Activated T-cell treated with anti-CD3 and anti-CD28 coated beads, Interleukin-2, amount 50 U/mL, for 1 hour (primary cell): ENCODE data around the gene CAPZB.

Experiments
- DNase-seq: peaks from one replicate; pipeline ENCODE4 v3.0.0-alpha.2; 2020

CAPZB gene

GRCh38 chr1:19363536-19364152, 121.7 kb downstream of the CAPZB start:
- no peak for DNase-seq

GRCh38 chr1:19361611-19362147, 123.7 kb downstream of the CAPZB start:
- no peak for DNase-seq

DNA sequence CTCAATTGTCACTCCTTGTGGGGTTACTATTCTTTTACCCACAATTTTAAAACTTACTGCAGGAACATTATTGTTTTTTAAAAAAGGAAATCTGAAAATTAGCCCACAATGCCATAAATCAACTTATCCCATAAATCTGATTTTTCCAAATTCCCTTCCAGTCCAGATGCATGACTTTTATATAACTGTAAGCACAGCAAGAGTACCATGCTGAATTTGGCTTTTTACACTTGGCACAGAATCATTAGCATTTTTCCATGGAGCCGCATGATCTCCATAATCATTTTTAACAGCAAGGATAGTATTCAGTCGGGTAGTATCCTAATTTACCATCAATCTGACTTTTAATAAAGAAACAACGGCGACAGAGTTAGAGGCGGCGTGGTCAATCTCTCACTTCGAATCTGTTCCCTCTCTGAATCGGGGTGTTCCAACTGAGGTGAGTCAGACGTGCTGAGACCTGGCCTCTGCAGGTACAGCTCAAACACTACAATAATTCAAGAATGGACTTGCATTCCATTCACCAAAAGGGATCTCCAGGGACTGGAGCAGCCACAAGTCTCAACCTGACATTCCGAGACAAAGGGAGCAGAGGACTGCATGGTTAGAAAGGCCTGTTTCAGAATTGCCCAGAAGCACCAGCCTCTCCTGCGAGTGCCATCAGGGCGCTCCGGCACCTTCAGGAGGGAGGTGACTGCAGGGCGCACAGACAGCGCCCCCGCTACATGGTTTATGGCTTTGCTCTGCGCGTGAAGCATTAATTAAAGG, 124.3 kb downstream of the CAPZB start:
- DNase-seq, result no peak

DNA sequence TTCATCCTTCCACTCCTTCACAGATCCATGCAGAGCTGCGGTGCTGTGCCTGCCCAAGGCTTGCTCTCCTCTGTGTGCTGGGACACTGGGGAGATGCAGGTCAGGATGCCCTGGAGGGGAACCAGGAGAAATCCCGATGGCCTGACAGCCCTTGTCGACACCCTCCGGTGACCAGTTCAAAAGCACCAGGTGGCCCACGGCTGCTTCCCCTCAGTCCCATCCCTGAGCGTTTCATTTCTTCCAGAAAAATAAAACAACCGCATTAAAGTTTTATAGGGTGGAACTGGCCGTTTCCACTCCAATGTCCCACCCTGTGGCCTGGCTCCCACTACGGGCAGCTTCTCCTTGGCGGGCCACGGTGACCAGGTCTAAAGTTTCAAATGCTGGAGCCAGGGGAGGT, 124.9 kb downstream of the CAPZB start:
- DNase-seq, result no peak

GRCh38 chr1:19360016-19360415, 125.3 kb downstream of the CAPZB start:
- DNase-seq, result no peak

- no peak for DNase-seq
Measured at GRCh38 chr1:19359357-19359756, 126.0 kb downstream of the CAPZB start.

- no peak for DNase-seq
Measured at GRCh38 chr1:19358710-19359109, 126.6 kb downstream of the CAPZB start.

GRCh38 chr1:19357299-19357986, 127.9 kb downstream of the CAPZB start:
- no peak for DNase-seq

DNA sequence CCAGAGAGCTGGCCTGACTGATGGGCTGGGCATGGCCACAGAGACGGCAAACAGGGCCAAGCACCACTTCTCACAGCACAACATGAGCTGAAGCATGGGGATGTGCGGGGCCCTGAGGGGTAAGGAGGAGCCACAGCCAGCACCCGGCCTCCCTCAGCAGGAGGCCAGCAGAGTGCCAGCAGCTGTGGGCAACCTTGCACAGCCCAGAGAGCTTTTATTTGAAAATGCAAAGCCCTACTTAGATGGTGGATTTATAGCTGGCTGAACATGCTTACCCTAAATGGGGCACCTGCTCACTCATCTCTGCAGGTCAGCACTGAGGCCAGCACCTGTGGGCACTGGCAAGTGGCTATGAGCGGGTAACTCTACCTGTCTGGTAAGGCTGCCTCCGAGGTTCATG, 129.1 kb downstream of the CAPZB start:
- DNase-seq, result no peak

DNA sequence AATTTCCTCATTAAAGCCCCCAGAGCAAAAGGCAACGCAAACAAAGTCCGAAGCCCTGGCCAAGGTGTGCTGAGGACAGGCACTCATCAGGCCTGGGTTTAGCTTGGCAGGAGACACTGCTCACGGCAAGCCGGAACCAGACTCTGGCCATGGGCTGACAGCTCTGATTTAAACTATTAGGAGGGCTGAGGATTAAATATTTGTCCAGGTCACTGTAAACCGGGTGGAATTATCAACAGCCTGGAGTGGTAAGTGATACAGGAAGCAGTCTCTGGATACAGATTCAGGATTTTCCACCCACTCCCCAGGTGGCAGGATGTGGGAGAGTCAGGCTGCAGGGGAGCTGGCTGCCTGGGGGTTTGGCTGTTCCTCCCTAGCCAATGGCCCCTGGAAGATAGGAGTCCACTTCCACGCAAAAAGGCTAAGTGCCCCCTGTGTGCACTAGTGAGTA, 130.8 kb downstream of the CAPZB start:
- no peak for DNase-seq

DNA sequence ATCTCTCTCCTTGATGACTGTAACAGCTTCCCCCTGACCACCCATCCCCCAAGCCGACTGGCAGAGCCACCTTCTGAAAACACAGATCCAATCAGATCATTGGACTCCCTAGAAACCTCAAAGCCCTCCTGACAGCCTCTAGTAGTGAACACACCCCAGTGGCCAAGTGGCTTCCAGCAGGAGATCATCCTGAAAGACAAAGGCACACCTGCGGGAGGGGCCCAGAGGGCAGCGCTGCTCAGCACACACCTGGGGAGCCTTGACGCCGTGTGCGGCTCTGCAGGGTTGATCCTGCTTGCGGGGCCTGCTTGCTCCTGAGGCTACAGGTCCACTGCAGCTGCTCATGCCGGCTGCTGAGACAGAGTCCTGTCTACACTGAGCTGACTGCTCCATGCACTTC, 131.7 kb downstream of the CAPZB start:
- no peak for DNase-seq

GRCh38 chr1:19352839-19353238, 132.5 kb downstream of the CAPZB start:
- DNase-seq, result no peak

DNA sequence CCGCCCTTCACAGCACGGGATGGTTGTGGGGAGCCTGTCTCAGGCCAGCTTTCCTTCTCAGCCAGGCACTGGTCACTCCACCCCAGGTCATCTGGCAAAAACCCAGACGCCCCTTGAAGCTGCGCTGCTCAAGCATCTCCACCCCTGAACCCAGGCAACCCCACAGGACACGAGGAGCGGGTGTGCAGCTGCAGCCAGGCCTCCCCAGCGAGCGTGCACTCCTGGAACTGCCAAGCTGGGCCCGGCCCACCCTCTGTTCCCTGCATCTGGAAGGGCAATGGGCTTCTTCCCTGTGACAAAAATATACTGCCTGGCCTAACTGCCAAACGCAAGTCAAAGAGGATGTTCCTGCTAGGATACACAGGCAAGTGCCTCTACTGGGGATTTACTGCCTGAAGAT, 133.5 kb downstream of the CAPZB start:
- DNase-seq, result no peak

DNA sequence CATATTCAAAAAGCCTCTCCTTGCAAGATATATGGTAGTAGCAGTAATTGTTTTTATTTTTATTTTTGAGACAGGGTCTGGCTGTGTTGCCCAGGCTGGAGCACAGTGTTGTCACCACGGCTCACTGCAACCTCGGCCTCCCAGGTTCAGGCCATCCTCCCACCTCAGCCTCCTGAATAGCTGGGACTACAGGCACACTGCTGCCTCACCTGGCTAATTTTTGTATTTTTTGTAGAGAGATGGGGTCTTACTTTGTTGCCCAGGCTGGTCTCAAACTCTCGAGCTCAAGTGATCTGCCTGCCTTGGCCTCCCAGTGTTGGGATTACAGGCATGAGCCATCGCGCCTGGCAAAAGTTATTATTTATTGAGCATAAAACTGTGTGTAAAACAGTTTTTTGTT, 134.8 kb downstream of the CAPZB start:
- no peak for DNase-seq

DNA sequence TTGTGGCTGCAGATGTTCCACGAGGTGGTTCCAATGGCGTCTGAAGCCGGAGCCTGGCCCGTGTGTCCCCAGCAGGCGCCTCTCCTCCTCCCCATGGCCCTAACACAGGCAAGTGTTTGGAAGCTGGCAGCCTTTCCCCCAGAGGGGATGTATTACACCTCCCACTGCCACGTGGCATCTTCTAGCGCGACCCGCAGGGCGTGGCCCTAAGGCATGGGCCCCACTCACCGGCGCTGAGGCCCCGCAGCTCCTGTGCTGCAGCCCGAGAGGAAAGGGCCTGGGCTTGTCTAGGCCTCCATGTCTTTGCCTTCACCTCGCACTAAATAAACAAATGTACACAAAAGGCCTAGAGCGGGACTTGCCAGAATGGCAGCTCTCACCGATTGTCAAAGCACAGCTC, 135.3 kb downstream of the CAPZB start:
- no peak for DNase-seq

DNA sequence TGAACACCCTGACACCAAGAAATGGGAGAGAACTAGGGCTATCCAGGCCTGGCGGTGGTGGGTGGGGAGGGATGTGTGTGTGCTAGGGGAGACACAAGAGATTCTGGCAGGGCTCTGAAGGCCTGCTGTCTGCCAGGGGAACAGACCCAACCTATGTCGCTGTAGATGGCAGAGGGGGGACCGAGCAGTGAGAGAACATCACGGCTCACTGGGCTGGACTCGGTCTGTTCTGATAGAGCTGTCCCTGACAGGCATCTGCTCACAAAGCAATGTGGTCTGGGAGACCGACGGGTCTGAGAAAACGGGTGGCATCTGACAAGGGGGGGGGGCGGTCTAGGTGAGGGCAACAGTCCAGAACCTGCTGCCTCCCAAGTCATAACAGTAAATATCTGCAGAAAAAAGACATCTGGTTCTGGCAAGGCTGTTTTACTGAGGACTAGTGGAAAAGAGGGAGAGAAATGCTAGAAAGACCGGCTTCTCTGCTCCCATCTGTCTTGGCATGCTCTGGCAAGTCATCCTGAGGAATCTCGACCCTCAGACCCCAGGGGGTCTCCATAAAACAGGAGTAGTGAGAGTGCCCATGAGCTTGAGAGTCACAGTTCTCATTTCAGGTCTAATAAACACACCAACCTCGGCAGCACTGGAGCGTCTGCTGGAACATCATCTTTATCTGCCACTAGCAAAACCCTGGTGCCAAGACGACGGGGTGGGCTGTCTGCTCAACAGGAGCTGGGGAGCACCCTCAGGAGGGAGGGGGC, 136.7 kb downstream of the CAPZB start:
- no peak for DNase-seq

GRCh38 chr1:19347533-19348172, 137.7 kb downstream of the CAPZB start:
- no peak for DNase-seq

DNA sequence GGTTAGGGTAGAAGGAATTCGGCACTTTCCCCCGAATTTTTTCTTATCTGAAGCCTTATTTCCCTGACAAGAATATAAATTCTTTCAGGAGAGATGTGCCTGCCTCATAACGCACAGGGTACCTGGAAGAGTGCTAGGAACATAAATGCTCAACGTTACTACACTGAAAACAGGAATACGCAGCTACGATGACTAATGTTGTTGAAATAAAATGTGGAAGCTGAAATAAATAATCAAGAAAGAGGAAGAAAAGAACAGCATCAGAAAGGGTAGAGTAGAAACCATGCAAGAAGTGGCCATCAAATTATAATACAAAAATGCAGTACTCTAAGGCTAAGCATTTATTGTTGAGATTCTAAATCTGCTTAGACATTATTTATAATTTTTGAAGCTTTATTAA, 139.3 kb downstream of the CAPZB start:
- no peak for DNase-seq

GRCh38 chr1:19345391-19345790, 139.9 kb downstream of the CAPZB start:
- no peak for DNase-seq

DNA sequence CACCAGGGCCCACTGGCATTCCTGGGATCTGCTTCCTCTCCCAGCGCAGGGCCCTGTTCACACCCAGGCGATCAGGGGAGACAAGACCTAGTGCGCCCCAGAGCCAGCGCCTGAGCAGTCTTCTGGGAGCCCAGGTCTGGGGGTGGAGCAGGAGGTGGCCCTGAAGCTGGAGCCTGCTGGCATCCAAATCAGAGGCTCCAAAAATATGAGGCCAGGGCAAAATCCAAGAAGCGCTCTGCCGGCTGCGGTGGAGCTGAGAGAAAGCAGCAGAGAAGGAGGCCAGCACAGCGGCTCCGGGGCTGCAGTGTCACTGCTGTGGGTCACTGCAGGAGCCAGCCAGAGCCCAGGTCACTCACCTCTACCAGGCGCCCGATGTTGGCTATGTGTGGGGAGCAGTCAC, 140.5 kb downstream of the CAPZB start:
- no peak for DNase-seq

GRCh38 chr1:19344372-19344810, 140.9 kb downstream of the CAPZB start:
- DNase-seq, result peak; percentile 59

DNA sequence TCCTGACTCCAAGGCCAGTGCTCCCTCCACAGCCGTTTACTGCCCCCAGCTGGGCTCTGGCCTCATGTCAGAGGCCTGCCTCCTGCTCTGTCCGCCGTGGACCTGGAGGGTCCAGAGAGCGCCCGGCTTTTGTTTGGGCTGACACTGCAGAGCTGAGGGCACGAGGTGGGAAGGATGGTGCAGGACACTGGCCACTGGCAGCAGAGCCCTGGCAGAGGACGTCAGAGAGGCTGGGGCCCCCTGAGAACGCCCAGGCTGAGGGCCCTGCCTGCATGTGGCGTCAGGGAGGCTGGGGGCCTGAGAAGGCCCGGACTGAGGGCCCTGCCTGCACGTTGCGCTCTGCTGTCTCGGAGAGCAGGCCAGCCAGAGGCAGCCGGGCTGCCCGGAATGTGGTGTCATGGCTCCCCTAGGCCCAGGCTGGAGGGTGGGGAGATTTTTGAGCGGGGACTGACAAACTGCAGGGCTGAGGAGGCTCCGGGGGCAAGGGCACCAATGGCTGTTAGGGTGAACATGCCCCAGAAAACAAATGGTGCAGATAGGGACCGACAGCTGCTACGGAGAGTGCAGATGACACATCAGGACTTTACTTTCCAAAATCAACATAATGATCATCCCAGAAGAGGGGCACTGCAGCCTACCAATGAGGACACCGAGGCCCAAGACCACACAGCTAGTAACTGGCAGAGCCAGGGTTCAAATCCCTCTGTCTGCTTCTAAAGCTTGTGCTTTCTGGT, 141.6 kb downstream of the CAPZB start:
- no peak for DNase-seq
